Measurements from ENCODE around the gene TPRG1L.

TPRG1L gene

GRCh38 chr1:3645247-3645646 is 20.4 kb downstream of the TPRG1L start:
- DNase-seq (ENCODE audit: low spot score) = no peak

- DNase-seq (ENCODE audit: low spot score) = no peak
Measured at GRCh38 chr1:3645666-3646355, 21.0 kb downstream of the TPRG1L start.

GRCh38 chr1:3646596-3646995 is 21.8 kb downstream of the TPRG1L start:
- DNase-seq (ENCODE audit: low spot score) = no peak

GRCh38 chr1:3649342-3650247 is 24.8 kb downstream of the TPRG1L start, which contains the start of gene WRAP73:
Gene WRAP73 (minus strand): TSS chr1:3650103. CDS start chr1:3649999, 104 bp downstream.
- DNase-seq (ENCODE audit: low spot score) = peak; percentile 93

- DNase-seq (ENCODE audit: low spot score) = no peak
Measured at GRCh38 chr1:3650248-3651025, 25.6 kb downstream of the TPRG1L start.

GRCh38 chr1:3651026-3651929 is 26.5 kb downstream of the TPRG1L start:
- no peak for DNase-seq (ENCODE audit: low spot score)

GRCh38 chr1:3651930-3652547 is 27.2 kb downstream of the TPRG1L start, which contains the start of gene TP73:
Gene TP73 (plus strand): TSS chr1:3652516. CDS start chr1:3682366, 29,850 bp downstream.
- DNase-seq (ENCODE audit: low spot score) = peak; percentile 26

- DNase-seq (ENCODE audit: low spot score) = peak; percentile 23
Measured at GRCh38 chr1:3652548-3653285, 27.9 kb downstream of the TPRG1L start.

GRCh38 chr1:3653286-3653618 is 28.4 kb downstream of the TPRG1L start:
- DNase-seq (ENCODE audit: low spot score) = peak; percentile 19

GRCh38 chr1:3654549-3655281 is 29.9 kb downstream of the TPRG1L start:
- no peak for DNase-seq (ENCODE audit: low spot score)

- DNase-seq (ENCODE audit: low spot score) = no peak
Measured at GRCh38 chr1:3656450-3657095, 31.8 kb downstream of the TPRG1L start.

GRCh38 chr1:3657096-3657475 is 32.3 kb downstream of the TPRG1L start:
- no peak for DNase-seq (ENCODE audit: low spot score)

GRCh38 chr1:3657578-3658230 is 32.9 kb downstream of the TPRG1L start:
- no peak for DNase-seq (ENCODE audit: low spot score)

GRCh38 chr1:3658231-3658615 is 33.4 kb downstream of the TPRG1L start:
- DNase-seq (ENCODE audit: low spot score) = no peak

- no peak for DNase-seq (ENCODE audit: low spot score)
Measured at GRCh38 chr1:3659093-3659492, 34.3 kb downstream of the TPRG1L start.

- DNase-seq (ENCODE audit: low spot score) = no peak
Measured at GRCh38 chr1:3660704-3661103, 35.9 kb downstream of the TPRG1L start.

GRCh38 chr1:3661631-3662030 is 36.8 kb downstream of the TPRG1L start:
- DNase-seq (ENCODE audit: low spot score) = no peak

GRCh38 chr1:3662080-3662671 is 37.4 kb downstream of the TPRG1L start:
- DNase-seq (ENCODE audit: low spot score) = no peak

All from cerebellar cortex (tissue), 1 donor.